ENCODE results near the gene CERT1.

DNA sequence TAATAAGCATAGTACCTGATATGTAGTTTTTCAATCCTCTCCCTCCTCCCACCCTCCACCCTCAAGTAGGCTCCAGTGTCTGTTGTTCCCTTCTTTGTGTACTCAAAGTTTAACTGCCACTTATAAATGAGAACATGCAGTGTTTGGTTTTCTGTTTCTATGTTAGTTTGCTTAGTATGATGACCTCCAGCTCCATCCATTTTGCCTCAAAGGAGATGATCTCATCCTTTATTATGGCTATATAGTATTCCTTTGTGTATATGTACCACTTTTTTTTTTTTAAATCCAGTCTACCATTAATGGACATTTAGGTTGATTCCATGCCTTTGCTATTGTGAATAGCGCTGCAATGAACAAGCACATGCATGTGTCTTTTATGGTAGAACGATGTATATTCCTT, 20.8 kb upstream of the CERT1 start:
- TF ChIP-seq, protein P1, sequence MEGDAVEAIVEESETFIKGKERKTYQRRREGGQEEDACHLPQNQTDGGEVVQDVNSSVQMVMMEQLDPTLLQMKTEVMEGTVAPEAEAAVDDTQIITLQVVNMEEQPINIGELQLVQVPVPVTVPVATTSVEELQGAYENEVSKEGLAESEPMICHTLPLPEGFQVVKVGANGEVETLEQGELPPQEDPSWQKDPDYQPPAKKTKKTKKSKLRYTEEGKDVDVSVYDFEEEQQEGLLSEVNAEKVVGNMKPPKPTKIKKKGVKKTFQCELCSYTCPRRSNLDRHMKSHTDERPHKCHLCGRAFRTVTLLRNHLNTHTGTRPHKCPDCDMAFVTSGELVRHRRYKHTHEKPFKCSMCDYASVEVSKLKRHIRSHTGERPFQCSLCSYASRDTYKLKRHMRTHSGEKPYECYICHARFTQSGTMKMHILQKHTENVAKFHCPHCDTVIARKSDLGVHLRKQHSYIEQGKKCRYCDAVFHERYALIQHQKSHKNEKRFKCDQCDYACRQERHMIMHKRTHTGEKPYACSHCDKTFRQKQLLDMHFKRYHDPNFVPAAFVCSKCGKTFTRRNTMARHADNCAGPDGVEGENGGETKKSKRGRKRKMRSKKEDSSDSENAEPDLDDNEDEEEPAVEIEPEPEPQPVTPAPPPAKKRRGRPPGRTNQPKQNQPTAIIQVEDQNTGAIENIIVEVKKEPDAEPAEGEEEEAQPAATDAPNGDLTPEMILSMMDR (conservative IDR thresholded peaks at IDR 0.05 in 1 of 2, IDR thresholded peaks at IDR 0.05 in 1 of 2; ENCODE audit: low read depth in 1 of 2, low read length in 2 of 2) = no peak
- no peak for TF ChIP-seq EZH2 (IDR thresholded peaks at IDR 0.05; ENCODE audit: low read length, missing control alignments)

Measured in fibroblast of lung (primary cell).